ENCODE results near the gene OSBPL7.

OSBPL7 gene

GRCh38 chr17:47760409-47761140 lies 61.0 kb downstream of the OSBPL7 start:
- no peak for DNase-seq

GRCh38 chr17:47757386-47757785 lies 64.2 kb downstream of the OSBPL7 start:
- DNase-seq = no peak

Measured in SHP77 treated with DMSO at 0.1 percent for 48 hours (cell line).